ENCODE data around the gene CNGA1.
A peak's percentile ranks its signal among the peaks of the same experiment; 100 is the strongest.
"Not testable (repeated sequence)": the region's sequence is repeated elsewhere in the genome, so short reads cannot be mapped to it uniquely, and the experiment has no call there.

Gene CNGA1

GRCh38 chr4:47945930-47946726 is 70.4 kb downstream of the CNGA1 start:
- no peak for DNase-seq

DNA sequence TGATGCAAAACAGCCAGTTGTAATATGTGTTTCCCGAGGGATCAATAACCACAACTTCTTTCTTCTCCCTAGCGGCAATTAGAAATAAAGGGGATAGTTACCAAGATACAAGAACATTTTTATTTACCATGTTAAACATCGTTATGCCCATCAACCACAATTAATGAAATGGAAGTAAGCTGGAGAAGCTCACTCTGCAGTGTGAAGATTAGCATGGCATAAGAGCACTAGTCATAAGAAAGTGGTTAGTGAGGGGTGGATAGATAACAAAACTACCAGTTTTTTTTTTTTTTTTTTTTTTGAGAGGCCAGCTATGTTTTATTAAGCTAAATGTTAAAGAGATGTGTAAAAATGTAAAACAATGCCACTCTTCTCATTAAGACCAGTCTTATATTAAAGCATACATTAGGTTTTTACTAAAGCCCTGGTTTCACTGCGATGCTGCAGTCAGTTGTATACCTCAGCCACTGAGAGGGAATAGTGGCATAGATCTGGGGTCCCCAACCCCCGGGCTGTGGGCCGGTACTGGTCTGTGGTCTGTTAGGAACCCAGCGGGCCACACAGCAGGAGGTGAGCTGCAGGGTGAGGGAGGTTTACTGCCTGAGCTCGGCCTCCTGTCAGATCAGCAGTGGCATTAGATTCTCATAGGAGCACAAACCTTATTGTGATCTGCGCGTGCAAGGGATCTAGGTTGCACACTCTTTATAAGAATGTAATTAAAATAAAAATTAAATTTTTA is 74.2 kb downstream of the CNGA1 start:
- no peak for DNase-seq

GRCh38 chr4:47939456-47939855 is 77.0 kb downstream of the CNGA1 start:
- no peak for DNase-seq

DNA sequence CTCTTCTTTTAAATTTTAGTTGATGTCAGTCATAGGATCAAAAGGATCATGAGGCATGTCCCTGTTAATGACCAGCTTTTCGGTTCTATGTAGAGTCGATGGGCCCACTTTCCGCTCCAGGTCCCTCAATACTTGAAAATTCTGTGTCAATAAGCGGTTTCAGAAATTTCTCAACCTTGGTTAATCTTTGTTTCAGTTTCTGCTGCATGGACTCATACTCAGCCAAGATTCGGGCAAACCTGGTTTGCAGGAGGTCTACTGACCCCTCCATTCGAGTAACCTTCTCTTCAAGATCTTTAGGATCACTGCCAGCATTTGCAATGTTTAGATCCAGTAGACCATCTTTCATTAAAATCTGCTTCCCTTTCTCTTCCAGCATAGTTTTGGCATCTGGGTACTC is 80.1 kb downstream of the CNGA1 start:
- no peak for DNase-seq

GRCh38 chr4:47933840-47934239 is 82.6 kb downstream of the CNGA1 start:
- DNase-seq: peak; percentile 42

DNA sequence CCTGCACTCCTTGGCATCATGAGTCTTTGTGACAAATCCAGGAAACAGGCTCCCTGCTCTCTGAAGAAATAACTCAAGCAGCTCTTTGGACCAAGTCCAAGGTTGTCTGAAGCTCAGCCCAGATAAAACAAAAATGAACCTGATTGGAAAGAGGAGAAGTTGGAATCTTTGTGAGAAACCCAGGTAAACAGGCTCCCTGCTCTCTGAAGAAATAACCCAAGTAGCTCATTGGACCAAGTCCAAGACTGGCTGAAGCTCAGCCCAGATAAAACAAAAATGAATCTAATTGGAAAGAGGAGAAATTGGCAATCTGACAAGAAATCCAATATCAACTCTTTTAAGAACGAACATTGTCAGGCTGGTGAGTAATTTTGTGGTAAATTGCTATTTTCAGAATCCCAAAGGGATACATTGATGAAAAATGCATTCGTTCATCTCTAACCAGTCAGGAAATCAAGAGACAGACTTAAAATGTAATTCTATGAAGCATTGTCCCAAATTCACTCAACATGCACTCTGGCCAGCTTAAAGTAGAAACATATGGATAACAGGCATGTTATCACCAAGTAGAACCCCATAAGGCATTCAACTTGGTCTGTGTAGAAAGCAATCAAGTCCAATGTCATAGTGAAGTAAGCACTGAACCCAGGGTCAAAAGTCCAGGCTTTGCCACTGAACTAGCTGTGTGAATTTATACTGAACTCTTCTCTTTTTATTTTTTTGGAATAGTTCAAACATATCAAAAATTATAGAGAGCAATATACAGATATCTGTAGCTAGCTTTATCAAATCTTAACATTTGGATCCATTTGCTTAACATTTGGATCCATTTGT is 85.3 kb downstream of the CNGA1 start:
- no peak for DNase-seq

DNA sequence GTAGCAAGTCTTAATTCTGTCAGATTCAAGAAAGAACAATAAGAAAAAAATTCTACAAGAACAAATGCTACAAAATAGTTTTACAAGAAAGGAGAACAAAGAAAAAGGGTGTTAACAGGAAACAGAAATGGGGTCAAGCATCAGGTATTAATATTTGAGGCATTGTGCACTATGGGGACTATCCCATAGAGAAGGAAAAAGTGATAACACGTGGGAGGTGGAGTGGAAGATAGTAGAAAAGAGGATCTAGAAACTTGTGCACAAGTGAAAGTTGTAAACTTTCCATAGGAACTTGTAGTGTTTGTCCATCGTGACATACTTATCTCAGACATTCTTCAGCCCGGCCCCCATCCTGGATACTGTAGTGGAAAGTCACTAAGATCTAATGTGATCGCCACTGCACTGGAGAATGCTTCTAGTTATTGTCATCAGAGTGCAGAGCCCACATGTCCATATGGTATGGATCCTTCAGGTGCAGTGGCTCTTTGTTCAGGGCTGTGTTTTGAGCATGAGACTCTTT is 86.7 kb downstream of the CNGA1 start:
- DNase-seq: no peak

DNA sequence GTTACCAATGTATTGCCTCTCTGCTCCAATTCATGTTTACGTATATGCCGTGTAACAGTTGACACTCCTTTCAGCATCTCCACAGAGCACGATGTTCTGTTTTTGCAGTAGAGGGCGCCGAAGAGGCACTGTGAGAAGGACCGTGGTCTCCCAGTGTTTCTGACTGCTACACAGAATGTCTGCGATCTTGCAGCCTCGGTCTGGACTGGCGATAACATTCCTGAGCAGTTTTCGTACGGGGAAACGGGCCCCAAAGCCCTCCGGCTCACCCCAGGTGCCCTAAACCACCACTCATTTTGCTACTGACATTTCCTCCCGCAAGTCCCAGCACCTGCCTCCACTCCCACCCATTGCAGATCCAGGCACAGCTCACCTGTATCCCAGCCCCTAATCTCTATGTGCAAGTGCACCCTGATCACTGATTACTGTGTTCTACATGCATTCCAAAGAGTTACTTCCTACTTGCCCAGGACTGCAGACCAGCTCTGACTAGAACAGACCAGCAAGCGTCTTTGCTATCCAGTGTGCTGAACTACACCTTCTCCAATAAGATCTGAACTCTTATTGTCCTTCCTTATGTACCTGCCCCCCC is 89.7 kb downstream of the CNGA1 start:
- DNase-seq: peak; percentile 78

GRCh38 chr4:47923261-47923608 is 93.2 kb downstream of the CNGA1 start:
- not testable (repeated sequence) for DNase-seq

DNA sequence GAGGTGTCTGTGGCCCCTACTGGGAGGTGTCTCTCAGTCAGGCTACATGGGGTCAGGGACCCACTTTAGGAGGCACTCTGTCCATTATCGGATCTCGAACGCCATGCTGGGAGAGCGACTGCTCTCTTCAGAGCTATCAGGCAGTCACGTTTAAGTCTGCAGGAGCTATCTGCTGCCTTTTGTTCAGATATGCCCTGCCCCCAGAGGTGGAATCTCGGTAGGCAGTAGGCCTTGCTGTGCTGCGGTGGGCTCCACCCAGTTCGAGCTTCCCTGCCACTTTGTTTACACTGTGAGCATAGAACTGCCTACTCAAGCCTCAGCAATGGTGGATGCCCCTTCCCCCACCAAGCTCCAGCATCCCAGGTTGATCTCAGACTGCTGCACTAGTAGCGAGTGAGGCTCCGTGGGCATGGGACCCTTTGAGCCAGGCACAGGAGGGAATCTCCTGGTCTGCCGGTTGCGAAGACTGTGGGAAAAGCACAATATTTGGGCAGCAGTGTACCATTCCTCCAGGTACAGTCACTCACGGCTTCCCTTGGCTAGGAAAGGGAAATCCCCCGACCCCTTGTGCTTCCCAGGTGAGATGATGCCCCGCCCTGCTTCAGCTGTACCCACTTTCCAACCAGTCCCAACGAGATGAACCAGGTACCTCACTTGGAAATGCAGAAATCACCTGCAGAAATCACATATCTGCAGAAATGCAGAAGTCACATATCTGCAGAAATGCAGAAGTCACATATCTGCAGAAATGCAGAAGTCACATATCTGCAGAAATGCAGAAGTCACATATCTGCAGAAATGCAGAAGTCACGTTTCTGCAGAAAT is 93.8 kb downstream of the CNGA1 start:
- not testable (repeated sequence) for DNase-seq

DNA sequence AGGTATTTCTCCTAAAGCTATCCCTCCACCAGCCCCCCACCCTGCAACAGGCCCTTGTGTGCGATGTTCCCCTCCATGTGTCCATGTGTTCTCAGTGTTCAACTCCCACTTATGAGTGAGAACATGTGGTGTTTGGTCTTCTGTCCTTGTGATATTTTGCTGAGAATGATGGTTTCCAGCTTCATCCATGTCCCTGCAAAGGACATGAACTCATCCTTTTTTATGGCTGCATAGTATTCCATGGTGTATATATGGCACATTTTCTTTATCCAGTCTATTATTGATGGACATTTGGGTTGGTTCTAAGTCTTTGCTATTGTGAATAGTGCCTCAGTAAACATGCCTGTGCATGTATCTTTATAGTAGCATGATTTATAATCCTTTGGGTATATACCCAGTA is 99.3 kb downstream of the CNGA1 start:
- not testable (repeated sequence) for DNase-seq

GRCh38 chr4:47915378-47915777 is 101.1 kb downstream of the CNGA1 start:
- DNase-seq: no peak

GRCh38 chr4:47914926-47915237 is 101.6 kb downstream of the CNGA1 start:
- DNase-seq: no peak

- peak; percentile 97 for DNase-seq
Measured at GRCh38 chr4:47914220-47914925, 102.1 kb downstream of the CNGA1 start, which contains the start of gene NFXL1. Gene NFXL1, minus strand, starts transcription at chr4:47914583. Its CDS starts 380 bp downstream, at chr4:47914203.

DNA sequence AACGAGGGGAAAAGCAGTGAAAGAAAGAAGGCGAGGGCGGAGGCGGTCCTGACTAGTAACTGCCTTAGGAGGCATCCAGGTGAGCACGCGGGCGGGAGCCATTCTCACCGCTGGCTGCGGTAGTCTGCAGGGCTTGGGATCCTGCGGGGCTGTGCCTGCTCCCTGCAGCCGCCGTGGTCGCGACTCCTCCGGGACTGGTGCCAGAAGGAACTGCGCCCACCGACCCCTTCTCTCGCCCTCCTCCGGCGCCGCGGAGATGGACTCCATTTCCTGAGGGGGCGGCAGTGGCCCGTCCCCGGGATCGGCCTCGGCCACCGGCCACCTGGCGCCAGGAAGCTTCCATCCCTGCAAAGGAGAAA is 102.6 kb downstream of the CNGA1 start:
- DNase-seq: peak; percentile 53

DNA sequence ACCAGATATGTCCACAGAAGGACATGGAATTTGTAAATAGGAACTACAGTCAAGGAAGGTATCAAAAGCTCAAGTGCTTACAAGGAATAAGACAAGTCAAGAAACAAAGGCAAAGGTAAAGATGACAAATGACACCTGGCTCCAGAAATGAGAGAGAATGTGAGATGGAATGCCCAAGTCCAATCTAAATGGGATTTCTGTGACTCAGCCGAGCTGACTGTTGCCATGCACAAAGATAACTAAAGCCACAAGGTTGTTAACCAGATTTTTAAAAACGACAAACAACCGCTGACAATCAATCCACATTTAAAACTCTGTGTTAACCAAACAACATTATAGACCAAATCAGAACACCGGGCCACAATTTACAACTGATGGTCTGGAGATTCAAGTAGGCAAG is 103.2 kb downstream of the CNGA1 start:
- DNase-seq: peak; percentile 21

DNA sequence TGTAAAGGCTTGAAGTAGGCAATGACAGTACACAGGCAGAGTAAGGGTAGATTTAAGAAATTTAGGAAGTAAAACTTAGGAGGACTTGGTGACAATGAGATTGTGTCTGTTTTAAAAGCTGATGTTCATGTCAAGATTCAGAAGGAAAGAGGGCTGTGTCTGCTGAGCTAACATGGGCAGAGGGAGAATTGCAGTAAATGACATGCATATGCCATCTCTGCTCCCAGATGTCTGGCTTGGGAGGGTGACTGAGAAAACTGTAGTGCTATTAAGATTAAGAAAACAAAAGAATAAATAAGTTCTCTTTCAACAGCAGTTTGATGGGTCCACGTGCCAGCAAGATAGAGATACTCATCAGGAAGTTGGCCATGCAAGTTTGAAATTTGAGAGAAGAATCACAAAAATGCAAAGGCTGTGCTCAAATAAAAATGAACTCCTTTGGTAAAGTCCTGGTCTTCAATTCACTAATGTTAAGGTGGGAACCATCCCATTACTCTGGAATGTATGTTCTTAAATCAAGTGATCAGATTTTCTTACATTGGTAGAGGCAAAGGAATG is 109.3 kb downstream of the CNGA1 start:
- no peak for DNase-seq

DNA sequence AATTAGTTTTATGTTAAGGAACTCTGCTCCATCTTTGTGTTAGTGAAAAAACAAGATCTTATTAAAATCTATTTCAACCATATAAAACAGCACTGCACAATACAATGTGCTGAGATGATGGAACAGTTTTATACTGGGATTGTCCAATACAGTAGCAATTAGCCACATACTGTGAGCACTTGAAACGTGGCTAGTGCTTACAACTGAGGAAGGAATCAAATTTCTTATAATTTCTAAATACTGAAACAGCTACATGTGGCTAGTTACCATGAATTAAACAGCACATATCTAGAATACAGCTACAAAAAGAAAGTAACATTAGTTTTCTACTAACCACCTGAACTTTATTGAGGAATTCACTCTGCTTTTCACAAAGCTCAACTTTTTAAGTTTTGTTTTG is 116.8 kb downstream of the CNGA1 start:
- DNase-seq: no peak

DNA sequence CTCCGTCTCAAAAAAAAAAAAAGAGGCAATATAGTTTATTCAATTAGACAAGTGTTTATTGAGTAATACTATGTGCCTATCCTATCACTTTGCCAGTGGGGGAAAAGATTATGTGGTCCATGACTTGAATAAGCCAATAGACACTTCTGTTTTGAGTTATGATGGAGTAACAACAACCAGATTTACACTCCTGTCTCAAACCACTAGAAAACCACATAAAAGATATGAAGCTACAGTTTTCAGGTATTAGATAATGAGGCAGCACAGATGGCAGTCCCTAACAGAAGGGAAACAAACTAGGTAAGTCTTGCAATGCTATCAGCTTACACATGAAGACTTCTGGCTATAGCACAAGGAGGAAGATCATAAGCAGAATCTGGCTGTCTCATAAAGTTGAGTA is 124.6 kb downstream of the CNGA1 start:
- DNase-seq: no peak
